Measurements from ENCODE around the gene LDB1. TPM values are rescaled to one million over a fixed set of nuclear protein-coding genes. Genes with fewer than 3 reads are reported as not detected.

Gene LDB1
- total RNA-seq, 2 experiments from 2014 or later, result 115 to 117 TPM

DNA sequence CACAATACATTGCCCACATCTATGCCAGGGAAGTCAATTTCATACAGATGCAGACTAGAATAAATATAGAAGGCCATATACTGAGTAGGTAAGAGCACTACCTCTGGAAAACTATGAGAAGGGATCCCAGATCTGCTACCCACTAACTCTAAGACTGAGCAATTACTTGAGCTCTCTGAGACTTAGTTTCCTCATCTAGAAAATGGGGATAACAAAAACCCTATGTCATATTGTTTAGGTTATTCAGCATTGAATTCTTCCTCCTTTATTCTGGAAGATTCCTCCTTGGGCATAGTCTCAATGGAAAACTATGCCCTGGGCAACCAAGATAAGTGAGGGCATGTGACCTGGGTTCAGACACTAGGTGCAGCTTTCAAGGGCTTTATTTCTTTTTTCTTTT, 60.2 kb downstream of the LDB1 start:
- Mint-ChIP-seq H3K27me3 (no peaks in the 10 kb centered on the region), H3K4me1 (peaks cover 19% of the 10 kb centered on the region), H3K4me3 (no peak overlapping the region), H3K27ac (no peak overlapping the region), H3K36me3 (no peaks in the 10 kb centered on the region), H3K9me3 (no peaks in the 10 kb centered on the region)
- ATAC-seq (ENCODE audit: low read depth) (no peak), DNase-seq (no peak)
- POLR2A ChIA-PET, result no interaction called here

Other genes starting within 250 kb of the LDB1 start
- 10 to 100 TPM; 27.8 to 30.5 TPM for gene ARMH3, start 64.2 kb downstream of the LDB1 start, total RNA-seq
- gene HPS6, start 55.0 kb downstream of the LDB1 start, total RNA-seq, result 10 to 100 TPM; 23.8 to 25.8 TPM
- 10 to 100 TPM; 46.4 to 47.4 TPM for gene PPRC1, start 12.7 kb upstream of the LDB1 start, total RNA-seq
- 10 to 100 TPM; 73.8 to 78.3 TPM for gene NOLC1, start 32.0 kb upstream of the LDB1 start, total RNA-seq
- gene ELOVL3, start 105.9 kb upstream of the LDB1 start, total RNA-seq, result under 1 TPM in 1 of 2 experiments, not detected in 1; 0.22 TPM
- not detected for gene PITX3, start 121.1 kb upstream of the LDB1 start, total RNA-seq
- gene GBF1, start 125.2 kb upstream of the LDB1 start, total RNA-seq, result 10 to 100 TPM; 40.1 to 40.6 TPM

Measured in activated naive CD8-positive, alpha-beta T cell treated with anti-CD3 and anti-CD28 coated beads, Interleukin-2, amount 10 ng/mL, durations not matched to agents 7 days and 5 days (primary cell).